Stimulated activated CD4-positive, alpha-beta T cell treated with anti-CD3 and anti-CD28 coated beads, Interleukin-2, amount 100 ng/mL, for 4 hours (primary cell): ENCODE results near the gene NDUFB10.
A peak's percentile ranks its signal among the peaks of the same experiment; 100 is the strongest.
"Not testable (repeated sequence)": the region's sequence is repeated elsewhere in the genome, so short reads cannot be mapped to it uniquely, and the experiment has no call there.

Source experiments
- DNase-seq: peaks from one replicate; pipeline ENCODE4 v3.0.0-alpha.2; 2020; ENCODE audit warnings: low read depth

The NDUFB10 gene

DNA sequence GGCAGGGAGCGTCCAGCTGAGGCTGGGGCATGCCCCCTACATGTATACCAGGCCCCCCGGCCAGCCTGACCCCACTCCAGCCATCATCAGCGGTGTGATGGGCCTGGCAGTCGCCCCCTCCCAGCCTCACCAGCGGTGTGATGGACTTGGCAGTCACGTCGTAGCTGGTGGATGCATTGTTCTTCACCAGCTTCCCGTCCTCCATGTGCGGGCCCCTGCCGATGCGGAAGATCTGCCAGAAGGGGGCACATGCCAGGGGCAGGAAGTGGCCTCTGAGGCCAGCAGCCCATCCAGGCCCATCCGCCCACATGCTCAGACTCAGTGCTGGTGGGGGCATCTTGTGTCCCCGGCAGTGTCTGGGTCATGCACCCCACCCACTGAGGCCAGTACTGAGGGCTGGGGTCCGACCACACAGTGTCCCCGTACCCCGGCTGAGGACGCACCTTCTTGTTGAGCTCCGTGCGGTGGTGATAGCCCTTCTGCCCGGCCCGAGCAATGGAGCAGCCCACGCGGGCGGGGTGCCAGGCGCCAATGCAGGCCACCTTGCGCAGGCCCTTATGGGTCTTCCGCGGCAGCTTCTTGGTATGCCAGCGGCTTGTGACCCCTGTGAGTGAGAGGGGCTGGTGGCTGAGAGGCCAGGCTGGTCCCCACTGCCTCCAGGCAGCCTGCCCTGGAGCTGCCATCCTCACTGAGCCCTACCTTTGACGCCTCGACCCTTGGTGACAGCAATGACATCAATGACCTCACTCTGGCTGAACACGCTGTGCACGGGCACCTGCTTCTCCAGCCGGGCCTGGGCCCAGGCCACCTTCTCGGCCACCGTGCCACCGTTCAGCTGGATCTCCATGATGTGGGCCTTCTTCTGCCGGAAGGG lies 12.6 kb upstream of the NDUFB10 start:
- no peak for DNase-seq

- DNase-seq: no peak
Observed at GRCh38 chr16:1947369-1947670, 12.0 kb upstream of the NDUFB10 start.

DNA sequence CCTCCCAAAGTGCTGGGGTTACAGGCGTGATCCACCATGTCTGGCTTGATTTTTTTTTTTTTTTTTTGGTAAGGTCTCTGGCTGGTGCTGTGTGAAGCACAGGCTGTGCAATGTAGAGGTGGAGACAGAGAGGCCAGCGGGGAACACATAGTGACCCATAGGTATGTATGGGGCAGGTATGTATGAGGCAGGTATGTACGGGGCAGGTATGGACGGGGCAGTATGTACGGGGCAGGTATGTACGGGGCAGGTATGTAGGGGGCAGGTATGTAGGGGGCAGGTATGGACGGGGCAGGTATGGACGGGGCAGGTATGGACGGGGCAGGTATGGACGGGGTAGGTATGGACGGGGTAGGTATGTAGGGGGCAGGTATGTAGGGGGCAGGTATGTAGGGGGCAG lies 9.8 kb upstream of the NDUFB10 start:
- no peak for DNase-seq

- no peak for DNase-seq
Observed at GRCh38 chr16:1950047-1950446, 9.3 kb upstream of the NDUFB10 start.

DNA sequence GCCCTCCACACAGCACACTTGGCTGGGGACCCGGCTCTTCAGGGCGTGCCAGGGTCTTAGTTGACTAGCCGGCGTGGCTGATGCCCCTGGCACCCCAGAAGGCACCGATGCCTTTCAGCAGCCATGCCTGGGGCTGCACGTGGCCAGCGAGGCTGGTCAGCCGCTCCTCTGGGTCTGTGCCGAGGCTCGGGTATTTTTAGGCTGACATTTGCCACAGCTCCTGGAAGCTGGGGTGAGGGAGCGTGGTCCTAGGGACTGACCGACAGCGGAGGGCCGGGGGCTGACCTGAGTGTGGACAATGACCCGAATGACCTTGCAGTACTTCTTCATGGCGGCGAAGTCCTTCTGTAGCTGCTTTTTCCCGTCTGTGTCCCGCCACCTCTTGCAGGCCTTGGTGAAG lies 8.8 kb upstream of the NDUFB10 start:
- DNase-seq: no peak

GRCh38 chr16:1953734-1954133 lies 5.6 kb upstream of the NDUFB10 start:
- DNase-seq: no peak

DNA sequence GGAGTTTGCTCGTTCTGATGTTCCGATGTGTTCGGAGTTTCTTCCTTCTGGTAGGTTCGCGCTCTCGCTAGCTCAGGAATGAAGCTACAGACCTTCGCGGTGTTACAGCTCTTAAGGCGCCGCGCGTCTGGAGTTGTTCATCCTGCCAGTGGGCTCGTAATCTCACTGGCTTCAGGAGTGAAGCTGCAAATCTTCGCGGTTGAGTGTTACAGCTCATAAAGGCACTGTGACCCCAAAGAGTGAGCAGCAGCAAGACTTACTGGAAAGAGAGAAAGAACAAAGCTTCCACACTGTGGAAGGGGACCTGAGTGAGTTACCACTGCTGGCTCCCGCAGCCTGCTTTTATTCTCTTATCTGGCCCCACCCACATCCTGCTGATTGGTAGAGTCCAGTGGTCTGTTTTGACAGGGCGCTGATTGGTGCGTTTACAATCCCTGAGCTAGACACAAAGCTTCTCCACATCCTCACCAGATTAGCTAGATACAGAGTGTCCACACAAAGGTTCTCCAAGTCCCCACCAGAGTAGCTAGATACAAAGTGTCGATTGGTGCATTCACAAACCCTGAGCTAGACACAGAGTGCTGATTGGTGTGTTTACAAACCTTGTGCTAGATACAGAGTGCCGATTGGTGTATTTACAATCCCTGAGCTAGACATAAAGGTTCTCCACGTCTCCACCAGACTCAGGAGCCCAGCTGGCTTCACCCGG lies 1.8 kb upstream of the NDUFB10 start:
- not testable (repeated sequence) for DNase-seq

DNA sequence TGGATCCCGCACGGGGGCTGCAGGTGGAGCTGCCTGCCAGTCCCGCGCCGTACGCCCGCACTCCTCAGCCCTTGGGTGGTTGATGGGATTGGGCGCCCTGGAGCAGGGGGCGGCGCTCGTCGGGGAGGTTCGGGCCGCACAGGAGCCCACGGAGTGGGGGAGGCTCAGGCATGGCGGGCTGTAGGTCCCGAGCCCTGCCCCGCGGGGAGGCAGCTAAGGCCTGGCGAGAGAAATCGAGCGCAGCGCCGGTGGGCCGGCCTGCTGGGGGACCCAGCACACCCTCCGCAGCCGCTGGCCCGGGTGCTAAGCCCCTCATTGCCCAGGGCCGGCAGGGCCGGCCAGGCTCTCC lies 1.2 kb upstream of the NDUFB10 start:
- DNase-seq: not testable (repeated sequence)

GRCh38 chr16:1958715-1959268 lies 546 bp upstream of the NDUFB10 start:
- no peak for DNase-seq

DNA sequence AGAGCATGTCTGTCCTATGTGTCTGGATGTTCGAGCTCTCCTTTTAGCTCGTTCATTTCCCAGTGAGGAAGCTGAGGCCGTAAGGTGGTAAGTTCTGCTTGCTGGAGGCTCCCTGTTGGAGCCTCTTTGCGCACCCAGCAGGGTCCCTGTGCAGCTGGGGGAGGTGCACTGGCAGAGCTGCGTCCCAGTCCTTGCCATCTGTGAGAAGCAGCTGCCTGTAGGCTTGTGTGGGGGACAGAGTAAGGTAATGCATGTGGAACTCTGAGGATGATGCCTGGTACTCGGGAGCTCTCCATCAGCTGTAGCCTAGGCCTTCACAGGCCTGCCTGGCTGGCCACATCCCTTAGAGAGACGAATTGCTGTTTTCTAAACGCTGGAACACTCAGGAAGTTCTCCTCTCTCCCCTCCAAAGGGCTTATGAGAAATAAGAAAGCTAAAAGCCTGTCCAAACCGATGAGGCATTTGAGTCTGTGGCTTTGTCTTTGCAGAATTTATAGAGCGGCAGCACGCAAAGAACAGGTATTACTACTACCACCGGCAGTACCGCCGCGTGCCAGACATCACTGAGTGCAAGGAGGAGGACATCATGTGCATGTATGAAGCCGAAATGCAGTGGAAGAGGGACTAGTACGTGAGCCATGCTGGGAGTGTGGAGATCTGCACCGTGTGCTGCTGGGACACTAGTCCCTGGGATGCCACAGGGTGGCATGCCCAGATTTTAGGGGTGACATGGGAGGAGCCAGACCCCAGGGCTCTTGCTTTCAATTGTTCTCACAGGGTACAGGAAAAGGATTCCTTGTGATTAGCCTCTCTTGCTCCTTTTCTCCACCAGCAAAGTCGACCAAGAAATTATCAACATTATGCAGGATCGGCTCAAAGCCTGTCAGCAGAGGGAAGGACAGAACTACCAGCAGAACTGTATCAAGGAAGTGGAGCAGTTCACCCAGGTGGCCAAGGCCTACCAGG lies 1.6 kb downstream of the NDUFB10 start:
- DNase-seq: no peak

GRCh38 chr16:1961651-1962067 lies 2.3 kb downstream of the NDUFB10 start:
- no peak for DNase-seq

DNA sequence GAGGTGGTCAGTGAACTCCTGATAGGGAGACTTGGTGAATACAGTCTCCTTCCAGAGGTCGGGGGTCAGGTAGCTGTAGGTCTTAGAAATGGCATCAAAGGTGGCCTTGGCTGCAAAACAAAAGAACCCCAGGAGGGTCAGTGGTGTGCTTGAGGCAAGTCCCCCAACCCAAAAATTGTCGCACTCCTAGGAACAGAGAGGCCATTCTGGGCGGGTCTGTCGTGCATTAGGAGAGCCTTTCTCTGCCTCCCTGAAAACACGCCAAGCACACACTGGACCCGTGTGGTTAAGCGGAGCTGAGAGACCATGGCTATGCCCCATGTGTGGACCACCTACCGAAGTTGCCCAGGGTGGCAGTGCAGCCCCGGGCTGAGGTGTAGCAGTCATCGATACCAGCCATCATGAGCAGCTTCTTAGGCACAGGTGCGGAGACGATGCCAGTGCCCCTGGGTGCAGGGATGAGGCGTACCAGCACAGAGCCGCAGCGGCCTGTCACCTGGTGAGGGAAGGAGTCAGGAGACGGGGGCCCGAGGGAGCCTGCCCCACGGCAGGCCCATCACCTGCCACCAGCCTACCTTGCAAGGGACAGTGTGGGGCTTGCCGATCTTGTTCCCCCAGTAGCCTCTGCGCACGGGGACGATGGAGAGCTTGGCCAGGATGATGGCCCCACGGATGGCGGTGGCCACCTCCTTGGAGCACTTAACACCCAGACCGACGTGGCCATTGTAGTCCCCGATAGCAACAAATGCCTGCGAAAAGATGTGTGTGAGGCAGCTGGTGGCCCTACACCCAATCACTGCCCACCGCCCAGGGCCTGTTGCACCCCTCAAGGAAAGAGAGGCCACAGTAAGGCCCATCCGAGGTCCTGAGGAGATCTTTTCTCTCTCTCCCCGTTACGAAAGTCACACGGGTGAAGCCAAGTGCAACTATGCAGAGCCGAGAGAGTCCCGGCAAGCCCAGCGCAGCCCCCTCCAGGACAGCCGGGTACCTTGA lies 3.1 kb downstream of the NDUFB10 start:
- DNase-seq: not testable (repeated sequence)

GRCh38 chr16:1963806-1964505 lies 4.6 kb downstream of the NDUFB10 start:
- DNase-seq: no peak

- peak; percentile 96 for DNase-seq
Observed at GRCh38 chr16:1964506-1965395, 5.4 kb downstream of the NDUFB10 start, which contains the start of gene RPS2. TSS of gene RPS2 (minus strand) at chr16:1964826. CDS start at chr16:1964625, 201 bp downstream.

- no peak for DNase-seq
Observed at GRCh38 chr16:1965396-1966001, 6.2 kb downstream of the NDUFB10 start.

GRCh38 chr16:1966460-1966859 lies 7.1 kb downstream of the NDUFB10 start, which contains the start of gene RNF151:
TSS of gene RNF151 (plus strand) at chr16:1966856. CDS start at chr16:1966882, 26 bp downstream.
- no peak for DNase-seq

DNA sequence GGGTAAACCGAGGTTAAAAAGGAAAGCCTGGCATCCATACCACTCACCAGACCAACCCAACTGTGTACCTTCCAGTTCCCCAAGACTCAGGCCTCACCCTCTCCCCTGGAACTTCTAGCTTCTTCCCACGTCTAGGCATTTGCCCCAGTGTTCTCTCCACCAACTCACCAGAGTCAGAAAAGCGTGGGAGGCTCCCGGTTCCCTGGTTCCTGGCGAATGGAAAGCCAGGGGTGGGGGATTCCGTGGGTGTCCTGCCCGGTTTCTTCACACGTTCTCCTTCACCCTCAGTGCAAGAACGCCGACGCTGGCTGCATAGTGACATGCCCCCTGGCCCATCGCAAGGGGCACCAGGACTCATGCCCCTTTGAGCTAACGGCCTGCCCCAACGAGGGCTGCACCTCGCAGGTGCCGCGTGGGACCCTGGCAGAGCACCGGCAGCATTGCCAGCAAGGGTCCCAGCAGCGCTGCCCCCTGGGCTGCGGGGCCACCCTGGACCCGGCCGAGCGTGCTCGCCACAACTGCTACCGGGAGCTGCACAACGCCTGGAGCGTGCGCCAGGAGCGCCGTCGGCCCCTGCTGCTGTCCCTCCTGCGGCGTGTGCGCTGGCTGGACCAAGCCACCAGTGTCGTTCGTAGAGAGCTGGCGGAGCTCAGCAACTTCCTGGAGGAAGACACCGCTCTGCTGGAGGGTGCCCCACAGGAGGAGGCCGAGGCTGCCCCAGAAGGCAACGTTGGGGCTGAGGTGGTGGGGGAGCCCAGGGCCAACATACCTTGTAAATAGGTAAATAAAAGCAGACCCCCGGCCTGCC lies 9.0 kb downstream of the NDUFB10 start:
- DNase-seq: no peak
